ENCODE results near the gene DDX54. TPM values are rescaled to one million over a fixed set of nuclear protein-coding genes. Genes with fewer than 3 reads are reported as not detected.

The DDX54 gene
- total RNA-seq, 3 donors from 2014 or later, result 46.4 to 60.6 (median 53.2) TPM

DNA sequence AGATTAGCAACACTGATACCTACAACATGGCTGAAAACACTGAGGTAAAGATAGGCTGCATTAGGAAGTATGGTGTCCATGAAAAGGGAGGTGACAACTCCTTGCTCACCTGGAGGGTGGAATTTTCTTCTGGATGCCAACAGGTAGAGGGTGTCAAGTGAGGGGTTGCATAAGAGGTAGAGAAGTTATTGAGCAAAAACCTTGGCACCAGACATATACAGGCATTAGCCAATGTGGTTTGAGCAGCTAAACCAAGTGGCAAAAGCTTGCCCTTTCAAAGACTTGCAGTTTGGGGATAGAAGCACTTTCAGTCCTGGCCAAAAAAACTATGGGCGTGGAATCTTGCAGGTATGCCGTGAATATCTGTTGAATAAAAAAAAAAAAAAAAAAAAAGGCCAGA, 4.1 kb upstream of the DDX54 start:
- no peaks in the 10 kb centered on the region for H3K36me3 ChIP-seq (ENCODE audit: low read depth)
- peaks cover 12% of the 10 kb centered on the region for H3K4me1 ChIP-seq (ENCODE audit: low read depth)
- TF ChIP-seq, protein P1, sequence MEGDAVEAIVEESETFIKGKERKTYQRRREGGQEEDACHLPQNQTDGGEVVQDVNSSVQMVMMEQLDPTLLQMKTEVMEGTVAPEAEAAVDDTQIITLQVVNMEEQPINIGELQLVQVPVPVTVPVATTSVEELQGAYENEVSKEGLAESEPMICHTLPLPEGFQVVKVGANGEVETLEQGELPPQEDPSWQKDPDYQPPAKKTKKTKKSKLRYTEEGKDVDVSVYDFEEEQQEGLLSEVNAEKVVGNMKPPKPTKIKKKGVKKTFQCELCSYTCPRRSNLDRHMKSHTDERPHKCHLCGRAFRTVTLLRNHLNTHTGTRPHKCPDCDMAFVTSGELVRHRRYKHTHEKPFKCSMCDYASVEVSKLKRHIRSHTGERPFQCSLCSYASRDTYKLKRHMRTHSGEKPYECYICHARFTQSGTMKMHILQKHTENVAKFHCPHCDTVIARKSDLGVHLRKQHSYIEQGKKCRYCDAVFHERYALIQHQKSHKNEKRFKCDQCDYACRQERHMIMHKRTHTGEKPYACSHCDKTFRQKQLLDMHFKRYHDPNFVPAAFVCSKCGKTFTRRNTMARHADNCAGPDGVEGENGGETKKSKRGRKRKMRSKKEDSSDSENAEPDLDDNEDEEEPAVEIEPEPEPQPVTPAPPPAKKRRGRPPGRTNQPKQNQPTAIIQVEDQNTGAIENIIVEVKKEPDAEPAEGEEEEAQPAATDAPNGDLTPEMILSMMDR (IDR thresholded peaks at IDR 0.05), result no peak
- no peaks in the 10 kb centered on the region for H3K9me3 ChIP-seq
- no peak overlapping the region for H3K4me3 ChIP-seq
- ATAC-seq (no peak), DNase-seq (no peak)
- intact Hi-C loops (cut with DNase I, micrococcal nuclease), result no loop called here

DNA sequence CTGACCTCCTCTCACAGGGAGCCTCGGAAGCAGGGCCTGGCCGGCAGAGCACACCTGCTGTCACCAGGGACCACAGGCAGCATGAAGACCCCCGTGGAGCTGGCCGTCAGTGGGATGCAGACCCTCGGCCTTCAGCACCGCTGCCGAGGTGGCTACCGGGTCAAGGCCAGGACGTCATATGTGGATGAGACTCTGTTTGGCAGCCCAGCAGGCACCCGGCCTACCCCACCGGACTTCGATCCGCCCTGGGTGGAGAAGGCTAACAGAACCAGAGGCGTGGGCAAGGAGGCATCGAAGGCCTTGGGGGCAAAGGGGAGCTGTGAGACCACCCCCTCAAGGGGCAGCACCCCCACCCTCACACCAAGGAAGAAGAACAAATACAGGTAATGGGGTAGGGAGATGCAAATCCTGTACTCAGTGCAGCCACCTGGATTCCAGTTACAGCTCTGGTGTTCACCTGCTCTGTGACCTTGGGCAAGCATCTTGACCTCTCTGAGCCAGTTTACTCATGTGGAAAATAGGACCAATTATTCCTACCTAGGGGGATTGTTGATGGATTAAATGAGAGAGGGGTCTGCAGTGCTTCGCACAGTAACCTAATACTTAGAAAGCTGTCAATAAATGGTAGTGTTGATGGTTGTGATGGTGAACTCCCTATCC, 1.5 kb upstream of the DDX54 start:
- TF ChIP-seq, protein P1 (IDR thresholded peaks at IDR 0.05), result no peak
- DNase-seq (peak; percentile 33 to 66 (median 51)), ATAC-seq (no peak)
- no peaks in the 10 kb centered on the region for H3K36me3 ChIP-seq (ENCODE audit: low read depth)
- peaks cover 19% of the 10 kb centered on the region for H3K4me1 ChIP-seq (ENCODE audit: low read depth)
- intact Hi-C loops (cut with DNase I, micrococcal nuclease), result no loop called here
- H3K4me3 ChIP-seq, result no peak overlapping the region
- H3K9me3 ChIP-seq, result no peaks in the 10 kb centered on the region

DNA sequence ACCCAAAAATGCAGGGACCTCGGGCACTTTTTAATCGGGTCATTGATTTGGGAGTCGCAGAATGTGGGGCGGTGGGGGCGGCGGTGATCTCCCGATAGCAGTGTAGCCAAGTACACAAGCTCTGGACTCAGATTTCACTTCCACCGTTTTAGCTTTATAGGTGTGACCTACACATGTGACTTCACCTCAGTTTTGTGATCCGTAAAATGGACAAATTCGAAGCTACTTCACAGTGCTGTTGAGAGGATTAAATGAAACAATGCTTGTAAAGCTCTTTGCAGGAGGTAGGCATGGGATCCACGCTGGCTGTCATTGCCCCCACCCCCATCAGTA, 721 bp upstream of the DDX54 start:
- H3K36me3 ChIP-seq (ENCODE audit: low read depth), result no peaks in the 10 kb centered on the region
- DNase-seq, result no peak
- H3K4me3 ChIP-seq, result peak overlapping the region; percentile 78
- peak; percentile 2 for ATAC-seq
- intact Hi-C loops (cut with DNase I, micrococcal nuclease), result no loop called here
- H3K9me3 ChIP-seq, result no peaks in the 10 kb centered on the region
- TF ChIP-seq, protein P1 (IDR thresholded peaks at IDR 0.05), result no peak
- peaks cover 19% of the 10 kb centered on the region for H3K4me1 ChIP-seq (ENCODE audit: low read depth)

DNA sequence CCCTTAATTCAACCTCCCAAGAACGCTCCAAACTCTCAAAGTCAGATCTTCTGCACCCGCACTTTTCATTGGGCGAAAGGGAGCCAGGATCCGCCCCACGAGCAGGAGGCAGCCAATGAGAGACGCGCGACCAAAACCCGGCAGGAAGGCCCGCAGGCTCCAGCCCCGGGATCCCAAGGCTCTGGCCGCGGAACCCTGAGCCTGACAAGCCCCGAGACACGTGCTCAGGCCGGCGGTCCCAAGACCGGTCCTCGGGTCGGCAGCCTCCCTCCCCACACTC, 438 bp downstream of the DDX54 start:
- Histone ChIP-seq H3K4me3 (peak overlapping the region; percentile 78), H3K36me3 (ENCODE audit: low read depth) (no peaks in the 10 kb centered on the region), H3K9me3 (no peaks in the 10 kb centered on the region), H3K4me1 (ENCODE audit: low read depth) (peaks cover 19% of the 10 kb centered on the region)
- intact Hi-C loops (cut with DNase I, micrococcal nuclease), result no loop called here
- DNase-seq, result peak; percentile 90 to 93 (median 91)
- TF ChIP-seq, protein P1 (IDR thresholded peaks at IDR 0.05), result no peak
- peak; percentile 91 for ATAC-seq

DNA sequence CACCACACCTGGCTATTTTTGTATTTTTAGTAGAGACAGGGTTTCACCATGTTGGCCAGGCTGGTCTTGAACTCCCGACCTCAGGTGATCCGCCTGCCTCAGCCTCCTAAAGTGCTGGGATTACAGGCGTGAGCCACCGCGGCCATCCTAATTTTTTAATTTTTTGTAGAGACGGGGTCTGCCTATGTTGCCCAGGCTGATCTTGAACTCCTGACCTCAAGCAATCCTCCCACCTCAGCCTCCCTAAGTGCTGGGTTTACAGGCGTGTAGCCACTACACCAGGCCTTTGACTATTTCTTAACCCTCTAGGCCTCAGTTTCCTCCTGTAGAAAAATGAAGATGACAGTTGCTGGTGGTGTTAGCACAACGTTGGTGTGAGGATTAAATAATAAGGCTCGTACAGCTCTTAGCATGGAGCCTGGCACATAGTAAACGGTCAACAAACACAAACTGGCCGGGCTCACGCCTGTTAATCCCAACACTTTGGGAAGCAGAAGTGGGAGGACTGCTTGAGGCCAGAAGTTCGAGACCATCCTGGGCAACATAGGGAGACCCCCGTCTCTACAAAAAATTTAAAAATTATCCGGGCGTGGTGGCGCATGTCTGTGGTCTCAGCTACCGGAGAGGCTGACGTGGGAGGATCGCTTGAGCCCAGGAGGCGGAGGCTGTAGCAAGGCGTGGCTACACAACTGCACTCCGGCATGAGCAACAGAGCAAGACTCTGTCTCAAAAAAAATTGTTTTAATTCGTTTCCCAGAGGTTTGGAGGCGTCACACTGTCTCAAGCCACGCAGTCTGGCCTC, 979 bp downstream of the DDX54 start:
- ATAC-seq (peak; percentile 63), DNase-seq (peak in 1 of 3 donors; percentile 82)
- intact Hi-C loops (cut with DNase I, micrococcal nuclease), result no loop called here
- Histone ChIP-seq H3K4me1 (ENCODE audit: low read depth) (peaks cover 19% of the 10 kb centered on the region), H3K9me3 (no peaks in the 10 kb centered on the region), H3K36me3 (ENCODE audit: low read depth) (no peaks in the 10 kb centered on the region), H3K4me3 (peak overlapping the region; percentile 78)
- TF ChIP-seq, protein P1 (IDR thresholded peaks at IDR 0.05), result no peak
